Nephron (organoid): Measurements from ENCODE around the gene CSTB.

Source experiments
- H3K27ac Mint-ChIP-seq, 3 experiments: 2 replicates each; pipeline ENCODE4 v1.8.0; 2020; ENCODE audit warnings: mixed read lengths in 3 of 3, mild to moderate bottlenecking in 2 of 3, moderate library complexity in 1 of 3
- H3K27me3 Mint-ChIP-seq: 2 replicates; pipeline ENCODE4 v1.8.0; 2021; ENCODE audit warnings: low read depth, mild to moderate bottlenecking, moderate library complexity, mixed read lengths
- H3K36me3 Mint-ChIP-seq: 2 replicates; pipeline ENCODE4 v1.8.0; 2020; ENCODE audit warnings: low read depth, mixed read lengths
- H3K4me1 Mint-ChIP-seq: 2 replicates; pipeline ENCODE4 v1.8.0; 2020; ENCODE audit warnings: mixed read lengths
- H3K4me3 Mint-ChIP-seq, 3 experiments: 2 replicates each; pipeline ENCODE4 v1.8.0; 2020; ENCODE audit warnings: mild to moderate bottlenecking in 3 of 3, mixed read lengths in 3 of 3, moderate library complexity in 2 of 3
- H3K9me3 Mint-ChIP-seq: 2 replicates; pipeline ENCODE4 v1.8.0; 2020; ENCODE audit warnings: mixed read lengths
- CTCF ChIP-seq, 3 experiments: fragments of 200-600 bp; sonication (generic); IDR thresholded peaks; one replicate each; pipeline ENCODE4 v1.5.0; 2021; ENCODE audit warnings: antibody characterized with exemption in 3 of 3; ENCODE audit not compliant: unreplicated experiment in 3 of 3

CSTB gene

GRCh38 chr21:43797415-43797814, 21.3 kb upstream of the CSTB start:
- Mint-ChIP-seq H3K4me1 (no peaks in the 10 kb centered on the region), H3K27me3 (no peaks in the 10 kb centered on the region), H3K27ac (no peak overlapping the region), H3K36me3 (peaks cover 62% of the 10 kb centered on the region), H3K9me3 (no peaks in the 10 kb centered on the region), H3K4me3 (no peak overlapping the region)
- no peak for TF ChIP-seq CTCF (IDR thresholded peaks at IDR 0.05; ENCODE audit: unreplicated experiment in 3 of 3)

GRCh38 chr21:43794857-43795256, 18.7 kb upstream of the CSTB start:
- no peak for TF ChIP-seq CTCF (IDR thresholded peaks at IDR 0.05; ENCODE audit: unreplicated experiment in 3 of 3)
- H3K27ac Mint-ChIP-seq = no peak overlapping the region
- no peaks in the 10 kb centered on the region for H3K9me3 Mint-ChIP-seq
- no peak overlapping the region for H3K4me3 Mint-ChIP-seq
- H3K36me3 Mint-ChIP-seq = peaks cover 48% of the 10 kb centered on the region
- peaks cover 15% of the 10 kb centered on the region for H3K4me1 Mint-ChIP-seq
- no peaks in the 10 kb centered on the region for H3K27me3 Mint-ChIP-seq

GRCh38 chr21:43794311-43794710, 18.2 kb upstream of the CSTB start:
- no peak for TF ChIP-seq CTCF (IDR thresholded peaks at IDR 0.05; ENCODE audit: unreplicated experiment in 3 of 3)
- Mint-ChIP-seq H3K4me3 (no peak overlapping the region), H3K9me3 (no peaks in the 10 kb centered on the region), H3K4me1 (peaks cover 16% of the 10 kb centered on the region), H3K27me3 (no peaks in the 10 kb centered on the region), H3K36me3 (peaks cover 48% of the 10 kb centered on the region), H3K27ac (no peak overlapping the region)

- Mint-ChIP-seq H3K4me3 (peak overlapping the region in 2 of 3 experiments; percentile 38 to 40), H3K4me1 (peaks cover 16% of the 10 kb centered on the region), H3K27ac (no peak overlapping the region), H3K9me3 (no peaks in the 10 kb centered on the region), H3K36me3 (peaks cover 45% of the 10 kb centered on the region), H3K27me3 (no peaks in the 10 kb centered on the region)
- no peak for TF ChIP-seq CTCF (IDR thresholded peaks at IDR 0.05; ENCODE audit: unreplicated experiment in 3 of 3)
Measured at GRCh38 chr21:43793243-43793642, 17.1 kb upstream of the CSTB start.

GRCh38 chr21:43792406-43792805, 16.3 kb upstream of the CSTB start:
- Mint-ChIP-seq H3K27me3 (no peaks in the 10 kb centered on the region), H3K9me3 (no peaks in the 10 kb centered on the region), H3K4me3 (peak overlapping the region; percentile 65 to 85 (median 72)), H3K27ac (no peak overlapping the region), H3K4me1 (peaks cover 16% of the 10 kb centered on the region), H3K36me3 (peaks cover 42% of the 10 kb centered on the region)
- no peak for TF ChIP-seq CTCF (IDR thresholded peaks at IDR 0.05; ENCODE audit: unreplicated experiment in 3 of 3)

- H3K9me3 Mint-ChIP-seq = no peaks in the 10 kb centered on the region
- peaks cover 16% of the 10 kb centered on the region for H3K4me1 Mint-ChIP-seq
- H3K27ac Mint-ChIP-seq = peak overlapping the region; percentile 77 to 87 (median 85)
- peak overlapping the region; percentile 95 to 99 (median 97) for H3K4me3 Mint-ChIP-seq
- TF ChIP-seq CTCF (IDR thresholded peaks at IDR 0.05; ENCODE audit: unreplicated experiment in 3 of 3) = no peak
- peaks cover 6% of the 10 kb centered on the region for H3K27me3 Mint-ChIP-seq
- H3K36me3 Mint-ChIP-seq = peaks cover 23% of the 10 kb centered on the region
Measured at GRCh38 chr21:43790010-43790524, 14.0 kb upstream of the CSTB start.
